Nephron progenitor cell (in vitro differentiated cells): ENCODE results near the gene DDX47.
"Not testable (repeated sequence)": the region's sequence is repeated elsewhere in the genome, so short reads cannot be mapped to it uniquely, and the experiment has no call there.

Source experiments
- DNase-seq: peaks from one replicate; pipeline ENCODE4 v3.0.0; 2021
- H3K27ac Mint-ChIP-seq: 2 replicates; pipeline ENCODE4 v1.8.0; 2021; ENCODE audit warnings: mild to moderate bottlenecking, moderate library complexity, mixed read lengths
- H3K27me3 Mint-ChIP-seq: 2 replicates; pipeline ENCODE4 v1.8.0; 2021; ENCODE audit warnings: mild to moderate bottlenecking, low read depth, mixed read lengths; ENCODE audit not compliant: poor library complexity
- H3K36me3 Mint-ChIP-seq: 2 replicates; pipeline ENCODE4 v1.8.0; 2021; ENCODE audit warnings: low read depth, mixed read lengths
- H3K4me1 Mint-ChIP-seq: 2 replicates; pipeline ENCODE4 v1.8.0; 2021; ENCODE audit warnings: mixed read lengths
- H3K4me3 Mint-ChIP-seq: 2 replicates; pipeline ENCODE4 v1.8.0; 2021; ENCODE audit warnings: mild to moderate bottlenecking, moderate library complexity, mixed read lengths
- H3K9me3 Mint-ChIP-seq: 2 replicates; pipeline ENCODE4 v1.8.0; 2021; ENCODE audit warnings: mild to moderate bottlenecking, moderate library complexity, mixed read lengths
- TF ChIP-seq, protein P1 (sequence below): fragments of 200-600 bp; sonication (generic); IDR thresholded peaks from 2 replicates; pipeline ENCODE4 v1.5.0; 2021; ENCODE audit warnings: antibody characterized with exemption

Gene DDX47

DNA sequence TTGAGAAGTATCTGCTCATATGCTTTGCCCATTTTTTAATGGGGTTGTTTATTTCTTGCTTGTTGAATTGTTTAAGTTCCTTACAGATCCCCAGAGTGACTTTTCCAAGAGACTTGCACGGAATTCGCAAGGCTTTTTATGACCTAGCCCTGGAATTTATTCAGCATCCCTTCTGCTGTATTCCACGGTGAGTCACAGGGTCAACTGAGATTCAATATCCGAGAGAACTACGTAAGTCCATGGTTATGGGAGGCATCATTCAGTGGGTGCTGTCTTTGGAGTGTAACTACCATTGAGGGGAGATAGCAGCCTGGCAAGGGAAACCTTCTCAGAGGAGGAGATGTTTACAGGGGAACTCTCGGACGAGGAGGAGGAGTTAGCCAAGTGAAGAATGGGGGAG lies 57.3 kb downstream of the DDX47 start:
- Mint-ChIP-seq H3K4me1 (peaks cover 25% of the 10 kb centered on the region), H3K4me3 (no peak overlapping the region), H3K36me3 (peaks cover 16% of the 10 kb centered on the region), H3K27ac (no peak overlapping the region), H3K9me3 (no peaks in the 10 kb centered on the region), H3K27me3 (no peaks in the 10 kb centered on the region)
- no peak for DNase-seq
- TF ChIP-seq, protein P1, sequence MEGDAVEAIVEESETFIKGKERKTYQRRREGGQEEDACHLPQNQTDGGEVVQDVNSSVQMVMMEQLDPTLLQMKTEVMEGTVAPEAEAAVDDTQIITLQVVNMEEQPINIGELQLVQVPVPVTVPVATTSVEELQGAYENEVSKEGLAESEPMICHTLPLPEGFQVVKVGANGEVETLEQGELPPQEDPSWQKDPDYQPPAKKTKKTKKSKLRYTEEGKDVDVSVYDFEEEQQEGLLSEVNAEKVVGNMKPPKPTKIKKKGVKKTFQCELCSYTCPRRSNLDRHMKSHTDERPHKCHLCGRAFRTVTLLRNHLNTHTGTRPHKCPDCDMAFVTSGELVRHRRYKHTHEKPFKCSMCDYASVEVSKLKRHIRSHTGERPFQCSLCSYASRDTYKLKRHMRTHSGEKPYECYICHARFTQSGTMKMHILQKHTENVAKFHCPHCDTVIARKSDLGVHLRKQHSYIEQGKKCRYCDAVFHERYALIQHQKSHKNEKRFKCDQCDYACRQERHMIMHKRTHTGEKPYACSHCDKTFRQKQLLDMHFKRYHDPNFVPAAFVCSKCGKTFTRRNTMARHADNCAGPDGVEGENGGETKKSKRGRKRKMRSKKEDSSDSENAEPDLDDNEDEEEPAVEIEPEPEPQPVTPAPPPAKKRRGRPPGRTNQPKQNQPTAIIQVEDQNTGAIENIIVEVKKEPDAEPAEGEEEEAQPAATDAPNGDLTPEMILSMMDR = no peak

DNA sequence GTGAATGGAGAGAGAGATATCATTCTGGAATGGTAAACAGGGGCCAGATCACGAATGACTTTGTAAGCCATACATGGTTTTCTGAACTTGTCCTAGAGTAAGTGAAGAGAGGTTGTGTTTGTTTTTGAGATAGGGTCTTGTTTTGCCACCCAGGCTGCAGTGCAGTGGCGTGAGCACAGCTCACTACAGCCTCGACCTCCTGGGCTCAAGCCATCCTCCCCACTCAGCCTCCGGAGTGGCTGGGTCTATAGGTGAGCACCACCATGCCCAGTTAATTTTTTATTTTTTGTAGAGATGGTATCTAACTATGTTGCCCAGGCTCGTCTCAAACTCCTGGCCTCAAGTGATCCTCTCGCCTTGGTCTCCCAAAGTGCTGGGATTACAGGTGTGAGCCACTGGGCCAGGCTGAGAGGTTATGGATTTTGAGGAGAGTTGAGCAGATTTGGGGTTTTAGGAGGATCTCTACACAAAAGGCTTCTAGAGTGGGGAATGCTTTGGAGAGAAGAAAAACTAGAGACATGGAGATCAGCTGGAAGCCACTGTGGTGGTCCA lies 58.5 kb downstream of the DDX47 start:
- Mint-ChIP-seq H3K27me3 (no peaks in the 10 kb centered on the region), H3K4me1 (peaks cover 25% of the 10 kb centered on the region), H3K9me3 (no peaks in the 10 kb centered on the region), H3K4me3 (no peak overlapping the region), H3K27ac (no peak overlapping the region), H3K36me3 (peaks cover 21% of the 10 kb centered on the region)
- TF ChIP-seq, protein P1 = no peak
- no peak for DNase-seq

DNA sequence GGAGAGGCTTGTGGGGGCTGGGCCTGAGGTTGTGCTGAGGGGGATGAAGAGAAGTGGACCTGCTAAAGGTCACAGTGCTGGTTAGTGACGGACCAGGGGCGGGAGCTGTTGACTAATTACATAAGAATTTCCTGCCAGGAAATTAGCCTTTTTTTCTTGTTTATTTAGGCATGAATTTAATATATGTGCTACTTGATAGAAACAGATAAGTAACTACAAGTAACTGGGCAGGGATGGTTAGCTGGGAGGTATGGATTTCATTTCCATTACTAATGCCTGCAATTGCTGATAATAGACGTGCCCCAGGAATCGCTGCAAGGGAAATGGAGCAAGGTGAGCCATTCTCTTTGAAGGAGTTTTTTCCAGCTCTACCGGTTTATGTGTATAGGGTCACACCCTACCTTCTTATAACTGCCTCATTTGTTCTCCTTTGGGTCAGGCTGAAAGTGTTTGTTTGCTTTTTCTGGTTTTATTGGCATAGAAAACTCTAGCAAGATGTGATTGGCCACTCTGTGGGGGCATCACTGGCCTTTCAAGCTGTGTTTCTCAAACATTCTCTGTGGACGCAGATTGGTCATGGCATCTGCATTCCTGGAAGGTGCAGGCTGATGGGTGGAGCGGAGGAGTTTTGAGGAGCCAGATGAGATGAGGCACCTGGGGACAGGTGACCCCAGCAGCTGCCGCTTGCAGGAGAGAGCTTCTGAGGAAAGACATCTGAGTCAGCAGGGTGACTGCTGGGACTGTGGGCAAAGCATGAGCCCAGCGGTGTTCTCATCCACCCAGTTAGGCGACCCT lies 59.2 kb downstream of the DDX47 start:
- Mint-ChIP-seq H3K27ac (no peak overlapping the region), H3K4me3 (no peak overlapping the region), H3K4me1 (peaks cover 28% of the 10 kb centered on the region), H3K9me3 (no peaks in the 10 kb centered on the region), H3K27me3 (no peaks in the 10 kb centered on the region), H3K36me3 (peaks cover 21% of the 10 kb centered on the region)
- DNase-seq = no peak
- TF ChIP-seq, protein P1 = no peak

DNA sequence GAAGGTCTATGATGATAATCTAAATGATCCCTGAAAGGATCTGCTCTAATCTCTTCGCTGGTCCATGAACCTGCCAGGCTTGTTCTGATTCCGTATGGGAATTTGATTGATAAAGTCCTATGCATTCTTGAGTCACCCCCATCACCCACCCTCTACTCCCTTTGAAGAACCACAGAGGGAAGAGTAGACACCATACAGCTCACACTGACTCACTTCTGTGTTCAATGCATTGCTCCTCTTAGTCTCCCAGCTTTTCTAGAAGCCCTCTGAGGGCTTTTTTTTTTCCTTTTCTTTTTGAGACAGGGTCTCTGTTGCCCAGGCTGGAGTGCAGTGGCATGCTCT lies 59.8 kb downstream of the DDX47 start:
- no peak for DNase-seq
- H3K4me3 Mint-ChIP-seq = no peak overlapping the region
- H3K4me1 Mint-ChIP-seq = peaks cover 32% of the 10 kb centered on the region
- H3K27ac Mint-ChIP-seq = no peak overlapping the region
- no peaks in the 10 kb centered on the region for H3K9me3 Mint-ChIP-seq
- no peaks in the 10 kb centered on the region for H3K27me3 Mint-ChIP-seq
- TF ChIP-seq, protein P1 = no peak
- H3K36me3 Mint-ChIP-seq = peaks cover 16% of the 10 kb centered on the region

DNA sequence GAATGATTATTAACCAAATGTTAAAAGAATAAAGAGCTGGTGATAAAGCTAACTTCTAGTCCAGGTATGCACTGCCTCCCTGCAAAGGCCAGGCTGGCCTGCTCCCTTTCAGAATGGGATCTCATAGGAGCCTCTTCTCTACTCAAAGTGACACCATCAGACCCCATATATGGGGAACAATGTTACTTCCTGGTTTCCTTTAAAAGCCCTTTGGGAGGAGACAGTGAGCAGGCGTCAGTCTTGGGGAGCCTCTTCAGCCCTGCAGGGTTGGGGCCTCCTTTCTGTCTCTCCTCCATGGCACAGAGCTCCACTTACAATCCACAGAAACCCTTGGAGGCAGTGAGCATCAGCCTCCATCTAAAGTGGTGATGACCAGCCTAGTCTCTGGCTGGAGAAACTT lies 60.9 kb downstream of the DDX47 start:
- no peak for DNase-seq
- H3K27me3 Mint-ChIP-seq = no peaks in the 10 kb centered on the region
- TF ChIP-seq, protein P1 = no peak
- no peak overlapping the region for H3K4me3 Mint-ChIP-seq
- peaks cover 32% of the 10 kb centered on the region for H3K4me1 Mint-ChIP-seq
- H3K27ac Mint-ChIP-seq = no peak overlapping the region
- H3K9me3 Mint-ChIP-seq = no peaks in the 10 kb centered on the region
- H3K36me3 Mint-ChIP-seq = peaks cover 13% of the 10 kb centered on the region

DNA sequence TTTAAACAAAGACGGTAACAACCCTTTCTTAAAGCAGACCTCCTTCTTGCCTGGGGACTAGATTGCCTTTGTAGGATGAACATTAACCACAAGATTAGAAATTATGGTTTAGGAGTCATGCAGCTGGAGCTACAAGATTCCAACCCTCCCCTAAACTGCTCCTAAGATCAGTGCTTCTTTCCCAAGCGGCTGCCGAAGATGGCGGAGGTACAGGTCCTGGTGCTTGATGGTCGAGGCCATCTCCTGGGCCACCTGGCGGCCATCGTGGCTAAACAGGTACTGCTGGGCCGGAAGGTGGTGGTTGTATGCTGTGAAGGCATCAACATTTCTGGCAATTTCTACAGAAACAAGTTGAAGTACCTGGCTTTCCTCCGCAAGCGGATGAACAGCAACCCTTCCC lies 62.2 kb downstream of the DDX47 start:
- Mint-ChIP-seq H3K4me1 (peaks cover 30% of the 10 kb centered on the region), H3K36me3 (peaks cover 12% of the 10 kb centered on the region)
- H3K27me3 Mint-ChIP-seq, H3K27ac Mint-ChIP-seq, H3K9me3 Mint-ChIP-seq, H3K4me3 Mint-ChIP-seq, DNase-seq: not testable (repeated sequence)
